ENCODE data around the gene SOX13. TPM values are rescaled to one million over a fixed set of nuclear protein-coding genes. Genes with fewer than 3 reads are reported as not detected.

SOX13 gene
- total RNA-seq, 4 donors from 2014 or later = 13.3 to 25.6 (median 21.7) TPM

DNA sequence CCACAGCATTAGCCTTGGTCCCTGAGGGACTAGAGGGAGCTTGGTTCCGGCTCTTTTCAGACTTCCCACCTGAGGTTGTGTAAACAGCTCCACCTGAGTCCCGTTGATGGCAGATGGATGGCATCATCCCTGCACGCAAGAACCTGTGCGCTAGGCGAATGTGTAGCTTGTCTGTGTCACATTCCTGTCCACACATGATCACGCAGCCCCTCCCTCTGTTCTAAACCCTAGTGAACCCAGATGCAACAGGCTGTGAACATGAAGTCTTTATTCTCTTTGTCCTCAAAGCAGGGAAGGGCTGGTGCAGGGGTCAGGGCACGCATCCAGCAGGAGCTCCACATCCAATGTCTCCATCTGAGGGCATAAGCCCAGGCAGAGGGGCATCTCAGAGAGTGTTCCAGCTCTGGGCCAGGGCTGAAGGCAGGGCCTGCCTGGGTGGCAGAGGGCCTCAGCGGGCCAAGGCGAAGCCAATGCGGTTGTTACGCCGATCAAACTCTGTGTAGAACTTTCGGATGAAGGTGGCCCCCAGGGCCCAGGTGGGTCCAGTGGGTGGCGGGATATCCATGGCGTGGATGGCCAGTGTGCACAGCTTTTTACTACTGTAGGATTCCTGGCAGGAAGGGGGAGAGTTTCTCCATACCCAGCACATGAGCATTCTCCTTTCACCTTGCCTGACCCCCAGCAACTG, 81.8 kb downstream of the SOX13 start:
- Histone ChIP-seq H3K9me3 (no peaks in the 10 kb centered on the region), H3K36me3 (no peaks in the 10 kb centered on the region), H3K27me3 (peaks cover 0 to 67% (median 15%) of the 10 kb centered on the region in 4 donors), H3K27ac (replicated peaks in 1 of 4) (no peak overlapping the region), H3K4me1 (peaks cover 7 to 32% (median 27%) of the 10 kb centered on the region in 4 donors), H3K4me3 (no peak overlapping the region)
- 90% methylated on average over 13 of the region's 15 CpGs for WGBS
- intact Hi-C loops (cut with DNase I) = no loop called here
- DNase-seq (ENCODE audit: extremely low spot score) = no peak
- TF ChIP-seq, protein P1, sequence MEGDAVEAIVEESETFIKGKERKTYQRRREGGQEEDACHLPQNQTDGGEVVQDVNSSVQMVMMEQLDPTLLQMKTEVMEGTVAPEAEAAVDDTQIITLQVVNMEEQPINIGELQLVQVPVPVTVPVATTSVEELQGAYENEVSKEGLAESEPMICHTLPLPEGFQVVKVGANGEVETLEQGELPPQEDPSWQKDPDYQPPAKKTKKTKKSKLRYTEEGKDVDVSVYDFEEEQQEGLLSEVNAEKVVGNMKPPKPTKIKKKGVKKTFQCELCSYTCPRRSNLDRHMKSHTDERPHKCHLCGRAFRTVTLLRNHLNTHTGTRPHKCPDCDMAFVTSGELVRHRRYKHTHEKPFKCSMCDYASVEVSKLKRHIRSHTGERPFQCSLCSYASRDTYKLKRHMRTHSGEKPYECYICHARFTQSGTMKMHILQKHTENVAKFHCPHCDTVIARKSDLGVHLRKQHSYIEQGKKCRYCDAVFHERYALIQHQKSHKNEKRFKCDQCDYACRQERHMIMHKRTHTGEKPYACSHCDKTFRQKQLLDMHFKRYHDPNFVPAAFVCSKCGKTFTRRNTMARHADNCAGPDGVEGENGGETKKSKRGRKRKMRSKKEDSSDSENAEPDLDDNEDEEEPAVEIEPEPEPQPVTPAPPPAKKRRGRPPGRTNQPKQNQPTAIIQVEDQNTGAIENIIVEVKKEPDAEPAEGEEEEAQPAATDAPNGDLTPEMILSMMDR (IDR thresholded peaks at IDR 0.05) = no peak
- TF ChIP-seq POLR2AphosphoS5 (IDR thresholded peaks at IDR 0.05) = no peak

DNA sequence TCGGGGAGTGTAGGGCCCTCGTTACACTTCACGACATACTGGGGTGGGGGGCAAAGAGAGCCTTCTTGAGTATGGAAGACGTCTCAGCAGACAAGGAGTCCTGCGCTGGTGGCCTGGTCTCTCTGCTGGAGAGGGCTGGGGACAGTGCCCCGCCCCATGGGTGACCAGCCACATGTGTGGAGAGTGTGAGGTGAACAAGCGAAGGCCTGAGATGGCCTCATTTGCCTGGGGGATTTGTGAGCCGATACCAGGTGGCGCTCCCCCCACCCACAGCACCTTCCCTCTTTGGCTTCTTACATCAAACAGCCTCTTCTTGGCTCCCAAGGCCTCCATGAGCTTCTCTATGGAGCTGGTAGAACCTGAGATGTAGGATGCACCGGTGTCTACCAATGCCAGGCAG, 83.0 kb downstream of the SOX13 start:
- DNase-seq (ENCODE audit: extremely low spot score) = no peak
- Histone ChIP-seq H3K9me3 (no peaks in the 10 kb centered on the region), H3K36me3 (no peaks in the 10 kb centered on the region), H3K4me1 (peaks cover 7 to 20% (median 18%) of the 10 kb centered on the region in 4 donors), H3K4me3 (no peak overlapping the region), H3K27me3 (peaks cover 0 to 72% (median 14%) of the 10 kb centered on the region in 4 donors), H3K27ac (replicated peaks in 1 of 4) (no peak overlapping the region)
- 95% methylated on average over 10 of the region's 10 CpGs for WGBS
- intact Hi-C loops (cut with DNase I) = no loop called here
- TF ChIP-seq POLR2AphosphoS5 (IDR thresholded peaks at IDR 0.05) (no peak), POLR2A (IDR thresholded peaks at IDR 0.05; ENCODE audit: low read depth) (no peak), EP300 (IDR thresholded peaks at IDR 0.05) (no peak)
- TF ChIP-seq, protein P1 (IDR thresholded peaks at IDR 0.05) = no peak

DNA sequence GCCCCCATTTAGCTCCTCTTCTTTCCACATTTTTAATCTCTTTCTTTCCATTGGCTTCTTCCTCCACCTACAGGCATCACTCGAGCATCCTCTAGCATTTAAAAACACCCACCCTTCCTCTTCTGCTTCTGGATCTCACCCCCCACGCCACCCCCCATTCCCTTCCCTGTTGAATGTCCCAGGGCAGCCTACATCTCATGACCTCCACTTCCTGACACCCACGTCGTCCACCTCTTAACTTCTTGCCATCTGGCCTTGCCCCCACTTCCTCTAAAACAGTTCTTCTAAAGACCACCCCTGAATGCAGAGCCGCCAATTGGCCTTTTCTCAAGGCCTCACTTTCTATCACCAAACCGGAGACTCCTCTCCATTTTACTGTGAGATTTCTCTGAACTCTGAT, 85.0 kb downstream of the SOX13 start:
- H3K4me1 ChIP-seq = peaks cover 0 to 3% (median 1%) of the 10 kb centered on the region in 4 donors
- H3K4me3 ChIP-seq = no peak overlapping the region
- no peak for DNase-seq (ENCODE audit: extremely low spot score)
- TF ChIP-seq, protein P1 (IDR thresholded peaks at IDR 0.05) = no peak
- TF ChIP-seq POLR2A (IDR thresholded peaks at IDR 0.05; ENCODE audit: low read depth) = no peak
- TF ChIP-seq POLR2AphosphoS5 (IDR thresholded peaks at IDR 0.05) = no peak
- TF ChIP-seq EP300 (IDR thresholded peaks at IDR 0.05) = no peak
- WGBS = 68% methylated on average over 6 of the region's 6 CpGs
- H3K27ac ChIP-seq (replicated peaks in 1 of 4) = no peak overlapping the region
- H3K36me3 ChIP-seq = no peaks in the 10 kb centered on the region
- no peaks in the 10 kb centered on the region for H3K9me3 ChIP-seq
- H3K27me3 ChIP-seq = peaks cover 0 to 66% (median 3%) of the 10 kb centered on the region in 4 donors
- intact Hi-C loops (cut with DNase I) = no loop called here

DNA sequence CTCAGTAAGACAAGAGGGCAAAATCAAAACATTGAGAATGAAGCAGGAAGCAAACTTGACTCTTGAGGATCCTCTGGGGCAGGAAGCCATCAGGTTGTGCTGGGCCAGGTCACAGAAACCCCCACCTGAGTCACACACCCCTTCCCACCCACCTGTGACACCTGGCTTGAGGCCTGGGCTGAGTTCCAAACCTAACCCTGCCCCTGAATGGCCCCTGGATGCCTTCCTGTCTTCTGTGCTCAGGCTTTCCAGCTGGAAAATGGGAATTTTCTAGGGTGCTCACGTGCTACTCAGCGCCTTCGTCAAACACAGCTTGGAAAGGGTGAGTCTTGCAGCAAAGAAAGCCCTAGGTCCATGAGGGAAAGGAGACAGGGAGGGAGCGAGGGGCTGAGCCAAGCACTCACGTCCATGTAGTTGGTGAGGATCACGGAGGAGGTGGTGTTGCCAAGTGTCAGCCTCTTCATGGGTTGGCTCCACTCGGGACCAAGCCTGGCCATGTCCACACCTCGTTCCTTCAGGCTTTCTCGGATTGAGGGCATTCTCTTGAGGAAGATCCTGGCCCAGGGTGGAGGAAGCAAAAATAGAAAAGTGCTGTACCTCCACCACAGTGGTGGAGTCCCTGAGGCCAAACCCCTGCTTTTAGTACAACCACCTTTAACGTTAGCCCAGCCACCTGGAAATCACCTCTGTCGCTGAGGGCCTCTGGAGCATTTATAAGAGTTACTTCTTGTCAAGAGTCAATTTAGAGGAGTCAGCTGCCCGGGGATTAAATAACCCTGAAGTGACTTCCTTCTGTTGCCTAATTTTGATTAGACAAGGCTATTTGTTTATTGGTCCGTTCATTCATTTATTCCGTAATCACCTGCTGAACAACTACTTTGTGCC, 88.9 kb downstream of the SOX13 start:
- no peak for DNase-seq (ENCODE audit: extremely low spot score)
- Histone ChIP-seq H3K27me3 (peaks cover 0 to 41% (median 0%) of the 10 kb centered on the region in 4 donors), H3K9me3 (no peaks in the 10 kb centered on the region), H3K27ac (replicated peaks in 1 of 4) (no peak overlapping the region), H3K36me3 (no peaks in the 10 kb centered on the region), H3K4me1 (peaks cover 0 to 3% (median 1%) of the 10 kb centered on the region in 4 donors), H3K4me3 (no peak overlapping the region)
- intact Hi-C loops (cut with DNase I) = loop anchor here (1.0 to 5.0 kb wide), 2 partner anchors 45 to 201 kb away; no protein-coding TSS in a partner anchor
- TF ChIP-seq POLR2A (IDR thresholded peaks at IDR 0.05; ENCODE audit: low read depth) = no peak
- TF ChIP-seq, protein P1 (IDR thresholded peaks at IDR 0.05) = no peak
- no peak for TF ChIP-seq EP300 (IDR thresholded peaks at IDR 0.05)
- no peak for TF ChIP-seq POLR2AphosphoS5 (IDR thresholded peaks at IDR 0.05)
- WGBS = 59% methylated on average over 14 of the region's 14 CpGs

Measured in esophagus muscularis mucosa (tissue), 4 donors.